Measurements from ENCODE around the gene SMC1B.
"Not testable (repeated sequence)": the region's sequence is repeated elsewhere in the genome, so short reads cannot be mapped to it uniquely, and the experiment has no call there.

SMC1B gene

GRCh38 chr22:45295492-45295891, 117.9 kb downstream of the SMC1B start:
- DNase-seq = no peak

GRCh38 chr22:45295004-45295403, 118.4 kb downstream of the SMC1B start:
- DNase-seq = not testable (repeated sequence)

All from kidney glomerular epithelial cell (primary cell).